Stimulated activated naive CD8-positive, alpha-beta T cell treated with anti-CD3 and anti-CD28 coated beads, Interleukin-15, Interleukin-2, amounts not matched to agents 100 U/mL and 50 U/mL, for 24 hours (primary cell): ENCODE data around the gene DAPK1.

Source experiments
- ATAC-seq: fragments of 150-1000 bp; cut with Tn5 transposase; one replicate; pipeline ENCODE4 v1.10.0; 2021
- DNase-seq: peaks from one replicate; pipeline ENCODE4 v3.0.0; 2021

DAPK1 gene

GRCh38 chr9:87497604-87498045 is at the start of gene DAPK1:
DAPK1 (plus strand) TSS chr9:87497867; CDS start chr9:87499078, 1,211 bp downstream.
- peak; percentile 53 for ATAC-seq
- peak; percentile 28 for DNase-seq

GRCh38 chr9:87451149-87451548 is 46.5 kb upstream of the DAPK1 start:
- DNase-seq: no peak
- no peak for ATAC-seq

- ATAC-seq (no peak), DNase-seq (no peak)
These were observed 42.3 kb upstream of the DAPK1 start for GRCh38 chr9:87455407-87455806.

DNA sequence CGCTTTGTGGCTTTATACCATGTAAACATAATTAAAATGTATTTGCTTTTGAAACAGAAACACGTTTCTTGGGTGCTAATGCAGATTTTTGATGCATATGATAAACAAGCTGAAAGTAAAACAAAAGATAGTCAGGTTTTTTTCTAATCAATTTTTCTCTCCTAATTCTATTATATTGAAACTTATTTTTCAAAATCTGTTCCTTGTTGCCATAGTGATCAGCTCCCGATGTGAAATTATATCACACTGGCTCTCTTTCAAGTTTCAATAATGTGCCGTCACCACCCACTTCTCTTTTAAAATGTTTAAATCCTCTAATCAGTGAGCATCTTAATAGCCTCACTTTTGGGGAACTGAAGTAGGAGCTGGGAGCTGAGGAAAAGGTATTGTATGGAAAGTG is 36.4 kb upstream of the DAPK1 start:
- no peak for ATAC-seq
- DNase-seq: no peak

DNA sequence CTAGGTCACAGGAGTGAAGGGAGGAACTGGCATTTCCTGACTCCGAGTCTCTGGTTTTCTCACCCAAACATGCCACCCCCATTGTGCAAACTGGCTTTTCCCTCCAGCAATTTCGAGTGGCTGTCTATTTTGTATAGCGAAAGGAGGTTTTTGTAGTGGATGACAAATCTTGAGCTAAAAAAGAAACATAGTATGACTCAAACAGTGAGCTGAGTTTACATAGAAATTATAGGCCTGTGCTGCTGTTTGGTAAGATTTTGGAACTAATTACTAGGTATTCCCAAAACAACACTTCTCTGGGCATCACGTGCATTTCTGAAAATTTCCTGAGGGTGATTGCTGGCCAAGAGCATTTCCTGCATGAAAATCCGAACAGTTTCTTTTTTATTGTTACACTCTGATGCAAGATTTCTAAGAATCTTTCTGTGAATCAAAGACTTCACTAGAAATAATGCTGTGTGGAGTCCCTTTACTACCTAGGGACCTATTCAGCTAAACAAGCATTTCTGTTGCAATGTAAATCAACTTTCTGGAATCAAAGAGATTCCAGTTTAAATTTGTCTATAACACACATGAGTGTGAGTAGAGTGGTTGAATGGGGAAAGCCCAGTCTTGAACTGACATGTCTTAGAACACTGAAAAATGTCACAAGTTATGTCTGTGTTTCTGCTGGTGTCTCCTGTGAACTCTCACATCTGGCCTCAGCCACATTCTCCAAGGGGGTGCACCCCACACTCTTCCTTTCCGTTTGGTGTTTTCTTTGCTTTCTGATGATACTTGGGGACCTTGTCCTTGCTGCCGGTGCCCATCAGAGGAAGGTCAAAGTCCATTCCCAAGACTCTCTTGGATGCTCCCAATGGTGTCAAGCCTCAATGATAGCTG is 33.3 kb upstream of the DAPK1 start:
- DNase-seq (no peak), ATAC-seq (peak; percentile 81)

GRCh38 chr9:87464992-87465378 is 32.7 kb upstream of the DAPK1 start:
- ATAC-seq: no peak
- no peak for DNase-seq

GRCh38 chr9:87465816-87466215 is 31.9 kb upstream of the DAPK1 start:
- DNase-seq (no peak), ATAC-seq (no peak)

DNA sequence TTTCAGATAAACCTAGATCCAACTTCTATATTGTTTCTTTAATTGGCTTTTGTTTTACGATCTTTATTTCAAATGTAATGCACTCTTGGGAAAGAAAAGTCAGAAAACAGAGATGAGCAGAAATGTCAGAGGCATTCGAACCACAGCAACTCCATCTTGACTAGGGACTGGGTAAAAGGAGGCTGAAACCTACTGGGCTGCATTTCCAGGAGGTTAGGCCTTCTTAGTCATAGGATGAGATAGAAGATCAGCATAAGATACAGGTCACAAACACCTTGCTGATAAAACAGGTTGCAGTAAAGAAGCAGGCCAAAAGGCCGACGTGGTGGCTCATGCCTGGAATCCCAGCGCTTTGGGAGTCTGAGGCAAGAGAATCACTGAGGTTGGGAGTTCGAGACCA is 30.5 kb upstream of the DAPK1 start:
- no peak for DNase-seq

GRCh38 chr9:87469793-87470465 is 27.7 kb upstream of the DAPK1 start:
- DNase-seq (no peak), ATAC-seq (no peak)

More for the DNA sequence above, 30.5 kb upstream of the DAPK1 start:
- ATAC-seq: no peak

- no peak for DNase-seq
- no peak for ATAC-seq
These were observed 25.9 kb upstream of the DAPK1 start for GRCh38 chr9:87471746-87472145.

- no peak for DNase-seq
- ATAC-seq: no peak
These were observed 22.2 kb upstream of the DAPK1 start for GRCh38 chr9:87475463-87475862.

DNA sequence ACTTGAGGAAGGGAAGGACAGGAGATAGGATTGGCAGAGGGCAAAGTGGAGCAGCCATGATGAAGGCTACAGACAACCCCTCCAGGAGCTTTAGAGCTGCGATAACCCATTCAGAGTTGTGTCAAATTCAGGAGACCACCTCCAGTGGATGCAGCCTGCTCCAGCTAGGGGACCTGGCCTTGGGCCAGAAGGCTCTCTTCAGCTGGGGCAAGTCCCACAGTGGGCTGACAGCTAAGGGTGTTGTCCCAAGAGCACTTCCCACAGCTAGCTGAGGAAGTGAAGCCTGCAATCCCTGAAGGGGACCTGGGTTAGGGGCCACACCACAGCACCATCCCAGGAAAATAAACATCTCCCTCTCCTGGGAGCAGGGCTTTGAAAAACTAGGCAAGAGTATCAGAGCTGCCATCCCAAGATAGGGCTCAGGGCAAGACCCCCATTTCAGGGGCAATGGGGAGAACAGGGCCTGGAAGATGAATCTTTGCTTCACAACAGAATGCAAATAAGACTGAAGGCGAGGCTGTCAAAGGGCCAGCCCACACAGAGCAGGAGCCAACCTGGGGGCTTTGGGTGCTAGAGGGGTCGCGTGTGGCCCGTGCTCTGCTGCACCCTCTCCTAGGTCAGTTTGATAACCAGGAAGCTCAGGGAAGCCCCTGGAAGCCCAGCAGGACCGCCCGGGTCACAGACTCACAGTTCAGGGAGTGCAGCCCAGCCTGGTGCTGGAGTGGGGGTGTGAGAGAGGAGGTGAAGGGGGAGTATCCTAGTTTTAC is 19.3 kb upstream of the DAPK1 start:
- ATAC-seq (no peak), DNase-seq (no peak)

DNA sequence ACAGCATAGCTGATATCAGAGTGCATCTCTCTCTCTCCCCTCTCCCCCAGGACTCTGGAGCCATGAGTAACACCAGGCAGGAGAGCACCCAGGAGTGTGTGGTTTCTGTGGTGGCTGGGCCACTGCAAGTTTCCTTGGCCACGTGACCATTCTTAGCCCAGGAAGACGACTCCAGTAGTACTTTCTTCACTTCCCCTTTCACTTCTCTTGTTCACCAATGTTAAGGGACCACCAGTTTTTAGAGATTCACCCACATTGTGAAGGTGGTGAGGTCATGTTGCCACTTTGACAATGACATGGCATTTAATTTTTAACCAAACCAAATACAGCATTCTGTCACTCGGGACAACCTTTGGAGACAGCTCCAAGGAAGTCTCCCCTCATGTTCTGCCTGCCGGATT is 17.9 kb upstream of the DAPK1 start:
- ATAC-seq: peak; percentile 55
- no peak for DNase-seq

DNA sequence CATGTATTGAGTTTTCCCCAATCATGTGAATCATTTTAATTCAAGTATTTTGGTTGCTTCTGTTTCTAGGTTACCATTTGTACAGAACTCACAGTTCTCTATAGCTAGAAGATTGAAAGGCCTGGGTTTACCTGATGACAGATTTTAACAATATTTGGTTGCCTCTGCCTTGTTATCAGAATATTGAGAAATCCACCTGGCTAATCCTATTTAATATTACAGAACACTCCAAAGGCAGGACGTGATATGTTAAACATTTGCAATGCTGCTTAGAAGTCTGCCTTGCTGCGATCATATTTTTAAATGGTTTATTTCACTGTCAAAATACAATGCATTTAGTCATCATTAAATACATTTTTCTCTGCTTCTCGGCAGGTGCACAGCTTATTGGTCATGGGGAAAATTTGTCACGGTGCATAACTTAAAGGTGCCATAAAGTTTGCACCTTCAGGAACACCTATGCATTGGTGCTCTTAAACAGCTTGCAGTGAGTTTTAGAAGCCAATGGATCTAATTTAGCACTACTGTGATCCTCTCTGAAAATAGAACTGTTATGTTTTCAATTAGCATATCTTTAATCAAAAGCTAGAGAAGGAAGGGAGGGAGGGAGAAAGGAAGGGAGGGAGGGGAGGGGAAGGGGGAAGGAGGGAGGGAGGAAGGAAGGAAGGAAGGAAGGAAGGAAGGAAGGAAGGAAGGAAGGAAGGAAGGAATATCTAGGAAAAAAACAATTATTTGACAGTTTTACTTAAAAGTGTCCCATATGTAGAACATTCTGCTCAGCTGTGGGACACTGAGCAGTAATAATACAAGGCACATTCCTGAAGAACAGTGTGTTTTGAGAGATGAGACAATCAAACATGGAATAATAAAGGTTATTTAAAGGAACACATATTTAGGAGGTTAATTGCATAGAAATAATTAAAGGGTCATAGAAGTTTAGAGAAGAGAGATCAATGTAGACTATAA is 15.5 kb upstream of the DAPK1 start:
- ATAC-seq: no peak
- no peak for DNase-seq

GRCh38 chr9:87490225-87490624 is 7.4 kb upstream of the DAPK1 start:
- ATAC-seq (no peak), DNase-seq (no peak)

DNA sequence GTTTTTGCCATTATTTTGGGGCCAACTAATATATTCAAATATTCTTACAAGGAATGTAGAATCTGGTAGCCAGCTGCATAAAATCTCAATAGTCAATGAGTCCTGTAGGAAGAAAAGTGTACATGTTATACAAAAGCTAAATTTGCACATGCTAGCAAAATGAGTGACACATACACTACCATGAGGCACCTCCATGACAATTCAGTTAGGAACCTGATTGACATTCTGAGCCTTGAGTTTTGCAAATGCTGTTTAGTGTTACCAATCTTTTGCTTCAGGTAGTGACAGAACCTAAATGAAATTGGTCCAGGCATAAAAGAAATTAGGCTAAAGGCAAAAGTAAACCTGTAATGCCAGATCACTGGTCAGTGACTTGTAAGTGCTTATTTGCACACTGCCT is 6.8 kb upstream of the DAPK1 start:
- ATAC-seq: no peak
- DNase-seq: no peak

DNA sequence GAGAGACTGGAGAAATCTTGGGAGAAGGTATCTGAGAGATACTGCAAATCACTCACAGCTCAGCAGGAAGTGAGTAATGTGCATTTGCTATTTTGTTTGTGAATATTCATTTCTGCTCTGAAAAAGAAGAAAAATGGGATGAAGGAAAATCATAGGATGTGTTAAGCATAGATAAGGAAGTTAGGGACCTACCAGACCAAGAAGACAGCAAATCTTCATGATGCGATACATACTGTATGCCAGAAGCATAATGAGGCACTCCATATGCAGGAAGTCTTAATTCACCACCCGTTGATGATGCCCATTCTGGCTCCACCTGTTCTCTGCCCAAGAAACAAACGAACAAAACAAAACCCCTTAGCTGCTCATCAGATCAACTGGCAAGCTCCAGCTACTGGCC is 6.1 kb upstream of the DAPK1 start:
- no peak for DNase-seq
- no peak for ATAC-seq

GRCh38 chr9:87492642-87493041 is 5.0 kb upstream of the DAPK1 start:
- ATAC-seq (no peak), DNase-seq (no peak)

- DNase-seq: no peak
- ATAC-seq: no peak
These were observed 2.6 kb upstream of the DAPK1 start for GRCh38 chr9:87494970-87495471.

DNA sequence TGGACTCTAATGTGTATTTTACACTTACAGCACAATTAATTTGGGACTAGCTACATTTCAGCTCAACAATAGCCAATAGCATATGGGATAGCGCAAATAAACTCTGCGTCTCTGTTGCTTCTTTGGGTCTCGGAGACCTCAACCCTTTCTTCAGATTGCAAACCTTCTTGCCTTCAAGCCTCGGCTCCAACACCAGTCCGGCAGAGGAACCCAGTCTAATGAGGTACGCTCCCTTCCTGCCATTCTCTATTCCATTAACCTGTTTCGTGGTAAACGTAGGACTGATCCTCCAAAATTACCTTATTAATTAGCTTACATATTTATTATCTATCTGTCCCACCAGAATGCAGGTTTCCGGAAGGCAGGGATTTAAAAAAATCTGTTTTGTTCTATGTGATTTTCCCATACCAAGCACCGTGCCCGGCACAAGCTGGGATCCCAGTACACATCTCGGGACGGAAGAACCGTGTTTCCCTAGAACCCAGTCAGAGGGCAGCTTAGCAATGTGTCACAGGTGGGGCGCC is 525 bp upstream of the DAPK1 start:
- DNase-seq (no peak), ATAC-seq (no peak)
